HG03139 (cell line): ENCODE results near the gene VWCE.

ENCODE experiments used
- ATAC-seq: cut with Tn5 transposase; IDR thresholded peaks from one replicate; pipeline ENCODE4 v1.9.1; 2021; ENCODE audit not compliant: unreplicated experiment

The VWCE gene

DNA sequence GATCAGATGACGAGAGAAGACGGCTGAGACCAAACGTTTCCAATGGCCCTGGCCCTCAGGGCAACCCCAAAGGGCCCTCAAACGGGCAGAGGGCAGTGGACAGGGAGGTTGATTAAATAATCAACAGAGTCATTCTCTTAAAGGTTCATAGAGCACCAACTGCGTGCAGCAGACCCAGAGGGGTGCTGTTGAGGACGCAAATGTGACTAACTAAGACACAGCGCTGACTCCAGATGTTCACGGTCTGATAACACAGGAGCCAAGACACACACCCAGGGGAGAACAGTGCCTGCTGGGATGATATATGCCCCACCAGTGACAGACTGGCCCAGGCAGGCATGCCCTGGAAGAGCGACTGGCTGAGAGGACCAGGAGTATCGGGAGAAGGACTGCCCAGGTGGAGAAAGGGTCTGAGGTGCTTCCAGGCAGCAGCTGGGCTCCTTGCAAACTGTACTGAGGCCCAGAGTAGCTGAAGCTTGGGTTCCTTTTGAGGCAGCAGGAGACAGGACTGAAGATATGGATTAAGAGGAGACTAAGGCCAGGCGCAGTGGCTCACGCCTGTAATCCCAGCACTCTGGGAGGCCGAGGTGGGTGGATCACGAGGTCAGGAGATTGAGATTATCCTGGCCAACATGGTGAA, 7.7 kb downstream of the VWCE start:
- no peak for ATAC-seq

DNA sequence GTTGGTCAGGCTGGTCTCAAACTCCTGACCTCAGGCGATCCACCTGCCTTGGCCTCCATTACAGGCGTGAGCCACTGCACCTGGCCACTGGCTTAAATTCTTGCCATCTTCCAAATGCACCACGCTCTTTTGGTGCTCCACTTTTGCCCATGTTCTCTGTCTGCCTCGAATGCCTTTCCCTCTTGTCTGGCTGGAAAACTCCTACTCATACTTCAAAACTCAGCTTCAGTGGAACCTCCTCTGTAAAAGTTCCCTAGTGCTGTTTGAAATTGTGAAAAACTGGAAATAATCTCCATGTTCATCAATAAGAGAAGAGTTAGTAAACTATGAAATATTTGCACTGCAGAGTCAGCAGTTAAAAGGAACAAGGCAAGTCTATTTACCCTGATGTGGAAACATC, 11.5 kb downstream of the VWCE start:
- no peak for ATAC-seq

DNA sequence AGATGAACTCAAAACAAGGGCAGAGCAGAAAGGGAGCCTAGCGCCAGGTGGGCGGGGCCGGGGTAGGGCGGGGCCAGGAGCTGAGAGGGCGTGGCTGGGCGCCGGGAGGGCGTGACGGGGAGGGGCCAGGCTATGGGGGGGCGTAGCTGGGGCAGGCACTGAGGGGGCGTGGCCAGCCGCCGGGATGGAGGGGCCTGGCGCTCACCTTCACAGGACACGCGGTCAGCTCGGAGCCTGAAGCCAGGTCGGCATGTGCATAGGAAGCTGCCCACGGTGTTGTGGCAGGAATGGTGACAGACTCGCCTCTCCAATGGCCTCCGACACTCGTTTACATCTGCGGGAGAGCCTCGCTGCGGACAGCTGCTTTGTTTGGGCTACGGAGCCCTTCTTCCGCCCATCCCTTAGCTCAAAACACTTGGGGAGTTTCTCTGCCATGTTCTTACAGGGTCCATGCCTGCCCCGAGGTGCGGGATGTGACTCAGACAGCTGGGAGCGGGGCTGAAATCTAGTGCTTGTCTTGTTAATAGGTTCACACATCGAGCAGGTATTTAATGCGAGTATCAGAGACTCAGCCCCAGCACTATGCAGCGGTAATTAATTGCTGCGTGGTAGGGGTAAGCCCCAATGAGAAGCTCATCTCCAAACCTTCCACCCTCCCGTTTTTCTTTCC, 13.4 kb downstream of the VWCE start:
- ATAC-seq, result no peak

DNA sequence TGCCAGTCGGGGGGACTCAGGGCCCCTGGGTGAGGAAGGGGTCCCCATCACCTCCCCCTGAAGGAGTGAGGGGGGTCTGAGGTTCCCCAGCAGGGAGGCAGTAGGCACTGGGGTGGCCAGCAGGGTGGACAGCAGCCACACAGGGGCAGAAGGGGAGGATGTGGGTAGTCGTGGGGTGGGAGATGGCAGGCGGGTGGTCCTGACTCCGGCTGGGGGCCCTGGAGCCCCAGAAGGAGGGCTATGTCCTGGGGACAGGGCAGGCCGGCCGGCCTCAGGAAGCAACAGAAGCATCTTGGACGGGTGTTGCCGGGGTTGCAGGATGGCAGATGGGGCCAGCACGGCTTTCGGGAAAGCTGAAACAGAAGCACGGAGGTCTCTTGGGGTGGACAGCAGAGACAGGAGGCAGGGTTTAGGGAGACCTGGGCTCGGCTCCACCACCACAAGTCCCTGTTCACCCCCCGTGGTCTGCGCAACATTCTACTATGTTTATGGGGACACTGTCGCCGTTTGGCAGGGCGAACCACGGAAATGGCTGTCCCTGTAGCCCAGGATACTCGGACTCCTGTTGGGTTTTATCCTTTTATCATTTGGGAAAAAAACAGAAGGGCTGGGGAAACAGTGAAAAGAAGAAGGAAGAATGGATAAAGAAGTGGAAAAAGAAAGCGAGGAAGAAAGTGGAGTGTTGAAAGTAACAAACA, 14.1 kb downstream of the VWCE start:
- ATAC-seq, result no peak

DNA sequence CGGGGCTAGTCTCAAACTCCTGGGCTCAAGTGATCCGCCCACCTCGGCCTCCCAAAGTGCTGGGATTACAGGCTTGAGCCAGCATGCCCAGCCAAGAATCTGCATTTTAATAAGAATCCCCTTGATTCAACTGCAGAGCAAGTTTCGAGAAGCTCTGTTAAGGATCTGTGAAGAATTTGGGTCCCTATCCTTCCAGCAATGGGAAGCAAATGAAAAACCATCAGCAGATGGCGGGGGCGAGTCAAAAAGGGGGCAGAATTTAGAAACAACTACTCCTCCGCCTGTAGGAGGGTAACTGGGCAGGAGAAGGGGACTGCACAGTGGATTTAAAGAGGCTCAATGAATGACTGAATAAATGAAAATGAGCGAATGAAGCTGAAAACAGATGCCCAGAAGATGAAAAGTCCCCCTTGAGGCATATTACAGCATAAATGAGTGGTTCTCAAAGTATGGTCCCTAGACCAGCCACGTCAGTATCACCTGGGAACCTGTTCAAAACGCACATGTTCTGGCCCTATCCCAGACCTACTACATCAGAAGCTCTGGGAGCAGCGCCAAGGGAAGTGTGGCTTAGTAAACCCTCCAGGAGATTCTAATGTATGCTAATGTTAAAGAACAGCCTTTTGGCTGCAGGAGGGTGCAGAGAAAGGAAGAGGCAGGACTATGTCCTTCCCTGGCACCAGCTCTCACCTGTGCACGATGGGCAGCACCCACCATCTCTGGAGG, 15.0 kb downstream of the VWCE start:
- ATAC-seq, result no peak

DNA sequence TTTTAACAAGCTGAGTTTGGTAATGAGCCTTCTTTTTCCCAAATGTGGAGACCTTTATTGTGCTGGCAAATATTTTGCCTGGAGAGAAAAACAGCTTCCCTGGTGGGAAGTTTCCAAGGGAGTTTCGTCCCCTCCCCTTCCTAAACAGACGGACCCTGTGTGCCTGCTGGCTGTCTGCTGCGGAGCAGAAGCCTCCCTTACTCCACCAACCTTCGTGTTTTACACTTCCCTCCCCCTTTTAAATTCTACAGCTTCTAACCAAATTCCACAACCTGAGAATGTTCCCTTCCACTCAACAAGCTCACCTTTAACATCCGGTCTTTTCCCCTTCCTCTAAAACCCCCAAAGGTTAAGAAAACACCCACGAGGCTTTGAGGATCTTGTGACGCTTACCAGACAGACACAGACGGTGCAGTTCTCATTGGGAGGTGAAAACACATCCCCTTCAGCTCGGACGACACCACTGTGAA, 17.1 kb downstream of the VWCE start:
- no peak for ATAC-seq

DNA sequence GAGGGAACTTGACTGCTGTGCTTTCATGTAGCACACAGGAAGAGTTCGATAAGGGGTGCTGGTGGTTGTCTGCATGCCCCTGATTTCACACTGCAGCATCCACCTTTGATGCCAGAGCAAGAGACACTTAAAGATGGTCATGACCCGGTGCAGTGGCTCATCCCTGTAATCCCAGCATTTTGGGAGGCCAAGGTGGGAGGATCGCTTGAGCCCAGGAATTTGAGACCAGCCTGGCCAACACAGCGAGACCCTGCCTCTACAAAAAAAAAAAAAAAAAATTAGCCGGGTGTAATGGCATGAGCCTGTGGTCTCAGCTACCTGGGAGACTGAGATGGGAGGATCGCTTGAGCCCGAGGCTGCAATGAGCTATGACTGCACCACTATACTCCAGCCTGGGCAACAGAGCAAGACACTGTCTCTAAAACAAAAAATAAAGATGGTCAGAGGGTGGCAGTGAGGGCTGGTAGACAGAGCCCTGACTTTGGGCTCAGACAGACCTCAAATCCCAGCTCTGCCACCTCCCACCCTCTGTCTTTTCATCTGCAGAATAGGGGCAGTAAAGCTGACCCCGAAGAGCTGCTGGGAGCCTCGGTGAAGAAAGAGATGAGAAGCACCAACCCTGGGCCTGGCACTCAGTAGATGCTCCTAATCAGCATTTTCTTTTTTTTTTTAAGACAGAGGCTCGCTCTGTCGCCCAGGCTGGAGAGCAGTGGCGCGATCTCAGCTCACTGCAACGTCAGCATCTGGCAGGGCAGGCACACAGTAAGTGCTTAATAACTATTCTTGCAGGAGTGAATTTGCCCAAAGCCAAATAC, 17.7 kb downstream of the VWCE start:
- ATAC-seq, result no peak

DNA sequence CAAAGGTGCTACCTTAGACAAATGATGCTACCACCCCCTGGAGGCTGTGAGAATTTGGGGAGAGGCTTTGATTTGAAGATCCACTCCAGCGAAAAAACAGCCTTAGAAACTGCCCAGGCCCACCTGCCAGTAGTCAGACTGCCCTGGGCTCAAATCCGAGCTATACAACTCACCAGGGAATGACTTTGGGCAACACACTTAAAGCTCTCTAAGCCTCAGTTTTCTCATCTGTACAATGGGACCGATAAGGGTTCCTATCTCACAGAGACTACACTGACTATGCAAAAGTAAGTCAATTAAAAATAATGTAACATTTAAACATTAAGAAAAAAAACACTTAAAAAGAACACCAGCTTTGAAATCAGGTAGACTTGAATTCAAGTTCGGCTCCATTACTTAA, 19.9 kb downstream of the VWCE start:
- no peak for ATAC-seq

DNA sequence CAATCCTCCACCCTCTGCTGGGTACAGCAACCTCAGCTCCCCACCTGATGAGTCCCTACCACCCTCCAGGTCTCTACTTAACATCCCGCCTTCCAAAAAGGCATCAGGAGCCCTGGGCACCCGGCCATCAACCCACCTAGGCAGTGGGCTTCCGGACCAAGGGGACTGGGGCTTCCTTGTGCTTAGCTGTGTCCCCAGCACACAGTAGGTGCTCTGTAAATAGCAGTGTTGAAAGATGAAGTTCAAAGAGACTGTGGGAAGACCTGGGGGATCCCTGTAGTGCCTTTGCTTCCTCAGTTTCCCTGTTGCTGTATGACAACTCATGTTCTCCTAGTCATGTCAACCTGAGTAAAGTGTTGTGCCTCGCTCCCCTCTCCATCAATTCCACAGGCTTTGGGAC, 21.0 kb downstream of the VWCE start:
- no peak for ATAC-seq

DNA sequence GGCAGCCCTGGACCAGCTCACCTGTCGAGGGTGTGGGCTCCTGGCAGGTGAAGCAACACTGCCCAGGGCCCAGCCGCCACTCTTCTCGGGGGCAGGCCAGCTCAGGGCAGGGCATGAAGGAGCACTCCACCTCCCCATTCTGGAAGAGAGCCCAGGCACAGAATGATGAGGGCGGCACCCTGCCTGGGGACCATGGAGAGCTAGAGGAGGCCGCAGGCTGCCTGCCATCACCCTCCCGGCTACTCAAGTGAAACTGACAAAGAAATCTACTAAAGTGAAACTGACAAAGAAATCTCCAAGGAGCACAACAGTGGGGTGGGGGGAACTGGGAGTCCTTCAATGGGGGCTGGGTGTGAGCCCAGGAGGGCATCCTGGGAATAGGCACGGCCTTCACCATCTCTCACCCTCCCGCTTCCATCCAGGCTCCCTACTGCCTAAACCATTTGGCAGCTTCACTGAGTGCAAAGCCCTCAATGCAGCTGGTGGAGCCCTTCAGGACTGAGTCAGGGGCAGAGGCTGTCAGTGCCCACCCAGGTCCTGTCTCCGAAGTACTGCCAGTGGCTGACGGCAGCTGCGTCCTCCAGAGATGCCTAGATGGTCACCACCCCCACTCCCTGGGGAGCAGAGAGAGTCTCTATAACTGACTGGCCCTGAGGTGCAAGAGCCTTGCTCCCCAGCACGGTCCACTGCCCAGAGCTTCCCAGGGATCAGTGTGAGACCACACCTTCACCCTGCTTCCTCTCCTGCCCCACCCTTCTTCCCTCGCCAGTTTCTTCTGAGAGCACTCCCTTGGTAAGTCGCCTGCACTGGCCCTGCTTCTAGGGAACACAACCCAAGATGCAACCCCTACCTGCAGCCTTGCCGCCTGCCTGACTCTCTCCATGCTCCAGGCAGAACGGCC, 21.7 kb downstream of the VWCE start:
- ATAC-seq, result no peak

DNA sequence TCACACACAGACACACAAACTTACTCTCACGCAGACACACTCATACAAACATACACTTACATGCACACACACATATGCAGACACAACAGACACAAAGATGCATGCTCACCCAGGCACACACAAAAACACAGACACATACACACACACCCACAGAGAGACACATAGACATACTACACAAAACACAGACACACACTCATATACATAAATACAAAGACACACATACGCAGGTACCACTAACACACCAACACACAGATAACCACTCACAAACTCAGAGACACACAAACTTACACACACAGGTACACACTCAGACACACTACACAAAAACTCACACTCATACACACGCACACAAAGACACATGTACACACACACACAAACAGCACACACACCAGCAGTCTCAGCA, 22.4 kb downstream of the VWCE start:
- ATAC-seq, result no peak

DNA sequence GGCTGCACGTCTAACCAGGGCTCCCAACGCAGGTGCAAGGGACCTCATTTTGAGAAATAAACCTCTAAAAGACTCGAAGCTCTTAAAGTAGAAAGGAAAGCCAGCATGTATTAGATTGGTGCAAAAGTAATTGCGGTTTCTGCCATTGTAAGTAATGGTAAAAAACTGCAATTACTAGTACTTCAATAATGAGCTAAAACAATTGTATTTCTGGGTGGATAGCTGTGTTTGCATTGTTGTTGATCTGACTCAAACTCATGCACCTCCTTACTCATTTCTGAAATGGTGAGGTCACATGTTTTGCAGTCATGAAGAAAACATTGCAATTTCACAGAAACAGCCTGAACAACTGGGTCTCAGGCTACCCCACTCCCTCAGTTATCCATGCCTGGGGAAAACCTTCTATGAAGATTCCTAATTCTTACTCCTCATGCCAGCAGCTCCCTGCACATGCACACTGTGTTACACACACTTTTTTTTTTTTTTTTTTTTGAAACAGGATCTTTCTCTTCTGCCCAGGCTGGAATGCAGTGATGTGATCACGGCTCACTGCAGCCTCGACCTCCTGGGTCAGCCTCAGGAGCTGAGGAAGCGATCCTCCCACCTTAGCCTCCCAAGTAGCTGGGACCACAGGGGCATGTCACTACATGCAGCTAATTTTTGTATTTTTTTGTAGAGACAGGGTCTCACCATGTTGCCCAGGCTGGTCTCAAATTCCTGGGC, 24.6 kb downstream of the VWCE start:
- ATAC-seq, result no peak

DNA sequence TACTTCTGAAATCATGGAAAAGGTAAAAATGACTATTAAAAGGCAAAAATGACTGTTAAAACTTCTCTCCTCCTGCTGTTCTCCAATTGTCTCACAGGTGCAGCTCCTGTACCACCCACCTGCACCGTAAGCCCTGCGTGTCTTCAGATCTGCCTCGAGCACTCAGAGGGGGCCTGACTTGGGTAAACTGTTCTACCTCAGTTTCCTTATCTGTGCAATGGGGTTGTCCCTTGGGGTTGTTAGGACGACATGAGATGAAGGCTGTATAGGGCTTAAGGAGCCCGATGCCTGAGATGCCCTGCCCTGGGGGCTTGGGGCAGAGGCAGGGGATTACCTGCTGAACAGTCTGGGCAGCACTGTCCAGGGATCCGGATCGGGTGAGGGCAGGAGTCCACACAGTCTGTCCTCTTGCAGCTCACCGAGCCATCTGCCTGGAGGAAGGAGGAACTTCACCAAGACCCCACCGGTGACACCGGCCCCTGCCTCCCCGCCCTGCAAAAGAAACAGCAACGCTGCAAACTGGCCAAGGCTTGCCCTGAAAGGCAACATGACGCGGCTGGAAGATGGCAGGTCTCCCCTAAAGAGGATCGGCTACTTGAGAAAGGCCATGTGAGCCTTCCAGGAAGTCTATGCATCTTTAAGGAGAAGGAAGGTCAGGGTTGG, 26.4 kb downstream of the VWCE start:
- no peak for ATAC-seq

DNA sequence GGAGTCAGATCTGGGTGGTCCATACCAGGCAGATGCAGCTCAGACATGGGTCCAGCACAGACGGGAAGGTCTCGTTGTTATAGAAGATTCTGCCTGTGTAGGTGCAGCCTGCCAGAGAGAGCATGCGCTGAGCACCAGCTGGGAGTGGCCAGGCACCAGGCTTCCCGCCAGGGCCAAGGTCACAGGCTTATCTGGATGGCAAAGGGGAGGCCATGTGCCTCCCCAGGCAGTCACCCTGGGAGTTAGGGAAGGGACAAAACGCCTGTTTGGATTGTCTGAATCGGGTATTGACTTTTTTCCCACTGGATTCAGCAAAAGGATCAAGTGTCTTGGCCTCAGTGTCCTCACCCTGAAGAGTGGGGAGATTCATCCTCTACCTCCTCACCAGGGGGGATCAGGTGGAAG, 27.7 kb downstream of the VWCE start:
- ATAC-seq, result no peak

DNA sequence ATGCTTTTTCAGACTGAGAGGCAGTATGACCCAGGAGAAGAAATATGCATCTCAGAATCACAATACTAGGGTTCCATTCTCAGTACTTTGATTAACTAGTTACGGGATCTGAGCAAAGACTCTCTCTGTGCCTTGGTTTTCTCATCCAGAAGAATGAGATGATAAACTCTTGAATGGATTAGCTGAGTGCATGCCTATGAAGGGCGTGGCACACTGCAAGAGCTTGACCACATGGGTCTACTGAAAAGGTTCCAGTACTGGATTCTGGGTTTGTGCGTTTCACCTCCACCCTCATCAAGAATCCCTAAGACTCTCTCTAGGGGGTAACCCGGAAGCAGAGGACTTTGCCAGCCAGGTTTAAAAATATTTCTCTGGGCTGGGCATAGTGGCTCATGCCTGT, 28.5 kb downstream of the VWCE start:
- ATAC-seq, result no peak

DNA sequence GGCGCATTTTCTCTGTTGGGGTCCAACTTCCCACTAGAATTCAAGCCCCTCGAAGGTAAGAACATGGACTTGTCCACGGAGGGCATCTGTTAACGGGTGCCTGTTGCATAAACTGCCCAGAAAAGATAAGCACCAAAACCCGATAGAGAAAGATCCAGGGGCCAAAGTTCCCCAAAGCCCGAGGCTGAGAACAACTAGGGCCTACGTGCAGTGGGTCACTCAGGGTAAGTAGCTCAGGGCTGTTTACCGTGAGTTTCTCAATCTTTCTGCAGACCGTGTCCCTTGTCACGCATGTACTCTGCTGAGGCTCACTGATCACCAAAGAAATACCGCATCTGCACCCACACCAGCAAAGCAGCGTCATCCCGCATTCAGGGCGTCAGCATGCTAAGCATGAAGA, 29.8 kb downstream of the VWCE start:
- ATAC-seq, result no peak

DNA sequence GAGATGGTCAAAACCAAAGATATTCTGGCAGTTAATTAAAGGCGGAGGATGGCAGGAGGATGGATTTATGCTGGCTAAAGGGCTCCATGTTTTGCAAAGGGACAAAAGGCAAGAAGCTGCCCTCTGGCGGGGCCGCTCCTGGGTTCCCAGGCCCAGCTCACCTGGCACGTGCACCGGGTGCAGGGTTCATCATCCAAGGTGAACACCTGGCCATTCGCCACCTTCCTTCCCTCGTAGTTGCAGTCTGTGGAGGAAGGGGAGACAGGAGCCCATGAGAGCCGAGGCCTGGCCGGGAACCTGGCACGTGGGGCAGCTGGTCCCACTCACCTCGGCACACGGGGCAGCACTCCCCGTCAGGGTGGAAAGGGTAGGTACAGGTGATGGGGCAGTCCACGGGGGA, 30.3 kb downstream of the VWCE start:
- ATAC-seq, result no peak

DNA sequence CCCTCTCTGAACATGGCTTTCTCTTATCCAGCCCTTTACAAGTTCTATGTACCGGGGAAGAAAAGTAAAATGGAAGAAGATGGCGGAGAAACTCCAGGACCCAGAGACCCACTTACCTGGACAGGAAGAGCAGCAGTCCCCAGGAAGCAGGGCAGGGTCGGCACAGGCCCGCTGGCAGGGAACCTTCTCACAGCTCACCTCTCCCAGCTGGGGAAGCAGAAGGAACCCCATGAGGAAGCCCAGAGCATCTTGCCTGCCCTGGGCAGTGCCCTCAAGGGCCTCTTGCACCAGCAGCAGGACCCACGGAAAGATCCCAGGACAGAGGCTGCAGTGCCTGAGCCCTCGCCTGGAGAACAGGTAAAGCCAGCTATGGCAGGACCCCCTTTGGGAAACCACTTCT, 30.7 kb downstream of the VWCE start:
- no peak for ATAC-seq

DNA sequence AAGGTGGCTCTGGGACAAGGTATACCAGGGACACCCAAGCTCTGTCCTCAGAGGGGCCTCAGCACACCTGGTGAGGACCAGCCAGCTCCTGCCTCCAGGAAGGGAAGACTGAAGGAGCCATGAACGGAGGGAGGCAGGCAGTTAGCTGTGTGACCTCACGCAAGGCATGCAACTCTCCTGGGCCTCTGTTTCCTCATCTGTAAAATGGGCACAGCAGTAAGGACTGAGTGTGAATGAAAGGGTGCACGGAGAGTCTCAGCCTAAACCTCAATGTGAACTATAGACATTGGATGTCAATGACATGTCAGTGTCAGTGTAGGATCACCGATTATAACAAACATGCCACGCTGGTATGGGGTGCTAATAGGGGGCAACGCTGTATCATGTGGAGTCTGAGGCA, 35.8 kb downstream of the VWCE start:
- ATAC-seq, result no peak
